Esophagus muscularis mucosa (tissue), 4 donors: ENCODE measurements around the gene ARHGAP23. TPM values are rescaled to one million over a fixed set of nuclear protein-coding genes. Genes with fewer than 3 reads are reported as not detected.

Source experiments
- DNase-seq: peaks from one replicate; pipeline ENCODE4 v3.0.0-alpha.2; 2017; ENCODE audit errors: extremely low spot score
- H3K27ac ChIP-seq, 4 donors: fragments of 200-600 bp; sonication (generic); replicated peaks in 1 of 4; 1 replicate in 3 of 4; 2 replicates in 1 of 4; pipeline ENCODE4 v1.5.1; 2016 to 2019; ENCODE audit warnings: mild to moderate bottlenecking in 1 of 4
- H3K27me3 ChIP-seq, 4 donors: fragments of 200-600 bp; sonication (generic); one replicate each; pipeline versions ENCODE4 v1.5.1 to v1.6.0; 2016 to 2019
- H3K36me3 ChIP-seq, 4 donors: fragments of 200-600 bp; sonication (generic); one replicate each; pipeline ENCODE4 v1.5.1; 2016 to 2019
- H3K4me1 ChIP-seq, 4 donors: fragments of 200-600 bp; sonication (generic); one replicate each; pipeline ENCODE4 v1.5.1; 2016 to 2019
- H3K4me3 ChIP-seq, 4 donors: fragments of 200-600 bp; sonication (generic); 1 replicate in 2 of 4; 2 replicates in 2 of 4; pipeline ENCODE4 v1.5.1; 2016 to 2019; ENCODE audit warnings: mild to moderate bottlenecking in 4 of 4, moderate library complexity in 1 of 4
- H3K9me3 ChIP-seq, 4 donors: fragments of 200-600 bp; sonication (generic); 1 replicate in 3 of 4; 2 replicates in 1 of 4; pipeline ENCODE4 v1.5.1; 2016 to 2019
- CTCF ChIP-seq, 3 experiments: fragments of 200-600 bp in 2 of 3; fragments of 450-650 bp in 1 of 3; sonication (generic) in 2 of 3; IDR thresholded peaks; one replicate each; pipeline ENCODE4 v1.5.1; 2017 to 2019; ENCODE audit warnings: antibody characterized with exemption in 3 of 3, mild to moderate bottlenecking in 2 of 3, moderate library complexity in 1 of 3
- EP300 ChIP-seq: sonication (generic); formaldehyde crosslinking; IDR thresholded peaks from one replicate; pipeline ENCODE4 v1.6.1; 2017; ENCODE audit warnings: antibody characterized with exemption
- POLR2A ChIP-seq: fragments of 450-650 bp; IDR thresholded peaks from one replicate; pipeline ENCODE4 v1.6.1; 2017; ENCODE audit warnings: antibody characterized with exemption, moderate library complexity, mild to moderate bottlenecking, low read depth
- POLR2AphosphoS5 ChIP-seq, 2 donors: sonication (generic); formaldehyde crosslinking; IDR thresholded peaks; one replicate each; pipeline ENCODE4 v1.6.1; 2017; ENCODE audit warnings: antibody characterized with exemption in 2 of 2
- WGBS: methylation state at CpG from one replicate; pipeline ENCODE4 v1.1.5; 2018; 5-methylcytosine and 5-hydroxymethylcytosine counted together
- intact Hi-C: fragments of 100-400 bp; cut with DNase I; formaldehyde crosslinking; loops from one replicate; pipeline ENCODE4 v1.15.1; 2023
- total RNA-seq, 4 donors: library from RNA; depleted of rRNA; stranded (reverse); fragments of >200 nt; gene quantifications; one replicate each; pipeline versions ENCODE4 v1.1.0 to v1.2.1, GENCODE V29; 2016

Gene ARHGAP23
- total RNA-seq, 4 donors from 2014 or later: 58.6 to 150 (median 104) TPM

- peaks cover 0 to 1% (median 0%) of the 10 kb centered on the region in 4 donors for H3K27me3 ChIP-seq
- H3K36me3 ChIP-seq: peaks cover 43 to 88% (median 78%) of the 10 kb centered on the region in 4 donors
- no peak for DNase-seq
- H3K4me1 ChIP-seq: peaks cover 0 to 13% (median 10%) of the 10 kb centered on the region in 4 donors
- no peak for TF ChIP-seq EP300
- TF ChIP-seq CTCF (IDR thresholded peaks at IDR 0.05): no peak
- no peak for TF ChIP-seq POLR2A
- no peak for TF ChIP-seq POLR2AphosphoS5 (IDR thresholded peaks at IDR 0.05)
- no peaks in the 10 kb centered on the region for H3K9me3 ChIP-seq
- no peak overlapping the region for H3K4me3 ChIP-seq
- H3K27ac ChIP-seq: no peak overlapping the region
- 89% methylated on average over 14 of the region's 14 CpGs for WGBS
- intact Hi-C loops: no loop called here
These were observed 76.0 kb downstream of the ARHGAP23 start for GRCh38 chr17:38504216-38504615.

- intact Hi-C loops: no loop called here
- Histone ChIP-seq H3K9me3 (no peaks in the 10 kb centered on the region), H3K4me3 (no peak overlapping the region), H3K4me1 (peaks cover 11 to 38% (median 33%) of the 10 kb centered on the region in 4 donors), H3K27ac (no peak overlapping the region), H3K27me3 (peaks cover 0 to 10% (median 0%) of the 10 kb centered on the region in 4 donors), H3K36me3 (peaks cover 29 to 59% (median 50%) of the 10 kb centered on the region in 4 donors)
- no peak for DNase-seq
- WGBS: 89% methylated on average over 3 of the region's 3 CpGs
- TF ChIP-seq POLR2A (no peak), POLR2AphosphoS5 (IDR thresholded peaks at IDR 0.05) (no peak), CTCF (IDR thresholded peaks at IDR 0.05) (no peak), EP300 (no peak)
These were observed 79.2 kb downstream of the ARHGAP23 start for GRCh38 chr17:38507436-38507835.

- peak overlapping the region in 1 of 4 donors; percentile 22 for H3K27ac ChIP-seq
- H3K4me1 ChIP-seq: peaks cover 11 to 38% (median 33%) of the 10 kb centered on the region in 4 donors
- intact Hi-C loops: no loop called here
- TF ChIP-seq EP300 (no peak), POLR2AphosphoS5 (IDR thresholded peaks at IDR 0.05) (no peak), POLR2A (no peak), CTCF (IDR thresholded peaks at IDR 0.05) (no peak)
- DNase-seq: no peak
- H3K36me3 ChIP-seq: peaks cover 28 to 53% (median 44%) of the 10 kb centered on the region in 4 donors
- H3K9me3 ChIP-seq: no peaks in the 10 kb centered on the region
- WGBS: 89% methylated on average over 3 of the region's 3 CpGs
- H3K4me3 ChIP-seq: no peak overlapping the region
- peaks cover 0 to 10% (median 0%) of the 10 kb centered on the region in 4 donors for H3K27me3 ChIP-seq
These were observed 79.8 kb downstream of the ARHGAP23 start for GRCh38 chr17:38507921-38508569.

- Histone ChIP-seq H3K27me3 (peaks cover 0 to 14% (median 0%) of the 10 kb centered on the region in 4 donors), H3K4me1 (peaks cover 11 to 38% (median 33%) of the 10 kb centered on the region in 4 donors), H3K36me3 (peaks cover 24 to 48% (median 40%) of the 10 kb centered on the region in 4 donors), H3K9me3 (no peaks in the 10 kb centered on the region), H3K4me3 (no peak overlapping the region), H3K27ac (peak overlapping the region in 1 of 4 donors; percentile 22)
- no peak for TF ChIP-seq POLR2AphosphoS5 (IDR thresholded peaks at IDR 0.05)
- no peak for TF ChIP-seq EP300
- no peak for TF ChIP-seq POLR2A
- TF ChIP-seq CTCF (IDR thresholded peaks at IDR 0.05): no peak
- WGBS: 88% methylated on average over 6 of the region's 6 CpGs
- DNase-seq: no peak
- intact Hi-C loops: no loop called here
These were observed 80.3 kb downstream of the ARHGAP23 start for GRCh38 chr17:38508570-38508950.
